ENCODE data around the gene BICRA. TPM values are rescaled to one million over a fixed set of nuclear protein-coding genes. Genes with fewer than 3 reads are reported as not detected.

The BICRA gene
- total and polyA plus RNA-seq, 4 donors = 2.7 to 24.4 (median 11.9) TPM

- no peaks in the 10 kb centered on the region for H3K27me3 ChIP-seq (ENCODE audit: control insufficient read depth, insufficient read depth, low read length)
- DNase-seq (ENCODE audit: low read depth in 4 of 6, low spot score in 6 of 6) = no peak
- no peak overlapping the region for H3K27ac ChIP-seq (ENCODE audit: low read depth, low read length)
- 93% methylated on average over 24 of the region's 28 CpGs for WGBS (ENCODE audit: insufficient coverage)
- H3K4me1 ChIP-seq (ENCODE audit: control insufficient read depth, insufficient read depth, low read length) = peaks cover 5% of the 10 kb centered on the region
- no peaks in the 10 kb centered on the region for H3K9me3 ChIP-seq (ENCODE audit: control insufficient read depth, insufficient read depth, low read length)
- H3K4me3 ChIP-seq (ENCODE audit: low read depth, low read length) = no peak overlapping the region
- H3K36me3 ChIP-seq (ENCODE audit: control insufficient read depth, insufficient read depth, low read length) = peaks cover 74% of the 10 kb centered on the region
Measured at GRCh38 chr19:47694466-47695273, 85.7 kb downstream of the BICRA start.

GRCh38 chr19:47695533-47696262 lies 86.8 kb downstream of the BICRA start:
- H3K4me1 ChIP-seq (ENCODE audit: control insufficient read depth, insufficient read depth, low read length) = peaks cover 5% of the 10 kb centered on the region
- WGBS (ENCODE audit: insufficient coverage) = 93% methylated on average over 24 of the region's 26 CpGs
- H3K9me3 ChIP-seq (ENCODE audit: control insufficient read depth, insufficient read depth, low read length) = no peaks in the 10 kb centered on the region
- peaks cover 82% of the 10 kb centered on the region for H3K36me3 ChIP-seq (ENCODE audit: control insufficient read depth, insufficient read depth, low read length)
- no peaks in the 10 kb centered on the region for H3K27me3 ChIP-seq (ENCODE audit: control insufficient read depth, insufficient read depth, low read length)
- H3K27ac ChIP-seq (ENCODE audit: low read depth, low read length) = no peak overlapping the region
- DNase-seq (ENCODE audit: low read depth in 4 of 6, low spot score in 6 of 6) = no peak
- H3K4me3 ChIP-seq (ENCODE audit: low read depth, low read length) = no peak overlapping the region

GRCh38 chr19:47696635-47697034 lies 87.7 kb downstream of the BICRA start:
- peaks cover 5% of the 10 kb centered on the region for H3K4me1 ChIP-seq (ENCODE audit: control insufficient read depth, insufficient read depth, low read length)
- no peak for DNase-seq (ENCODE audit: low read depth in 4 of 6, low spot score in 6 of 6)
- H3K36me3 ChIP-seq (ENCODE audit: control insufficient read depth, insufficient read depth, low read length) = peaks cover 88% of the 10 kb centered on the region
- 100% methylated on average over 2 of the region's 8 CpGs for WGBS (ENCODE audit: insufficient coverage)
- H3K27me3 ChIP-seq (ENCODE audit: control insufficient read depth, insufficient read depth, low read length) = no peaks in the 10 kb centered on the region
- no peak overlapping the region for H3K27ac ChIP-seq (ENCODE audit: low read depth, low read length)
- no peaks in the 10 kb centered on the region for H3K9me3 ChIP-seq (ENCODE audit: control insufficient read depth, insufficient read depth, low read length)
- no peak overlapping the region for H3K4me3 ChIP-seq (ENCODE audit: low read depth, low read length)

GRCh38 chr19:47697863-47698609 lies 89.1 kb downstream of the BICRA start:
- no peak overlapping the region for H3K27ac ChIP-seq (ENCODE audit: low read depth, low read length)
- peaks cover 5% of the 10 kb centered on the region for H3K4me1 ChIP-seq (ENCODE audit: control insufficient read depth, insufficient read depth, low read length)
- H3K4me3 ChIP-seq (ENCODE audit: low read depth, low read length) = no peak overlapping the region
- WGBS (ENCODE audit: insufficient coverage) = 46% methylated on average over 12 of the region's 21 CpGs
- H3K27me3 ChIP-seq (ENCODE audit: control insufficient read depth, insufficient read depth, low read length) = no peaks in the 10 kb centered on the region
- H3K36me3 ChIP-seq (ENCODE audit: control insufficient read depth, insufficient read depth, low read length) = peaks cover 89% of the 10 kb centered on the region
- H3K9me3 ChIP-seq (ENCODE audit: control insufficient read depth, insufficient read depth, low read length) = no peaks in the 10 kb centered on the region
- DNase-seq (ENCODE audit: low read depth in 4 of 6, low spot score in 6 of 6) = peak in 4 of 6 donors; percentile 51 to 91 (median 74)

GRCh38 chr19:47698631-47699359 lies 89.9 kb downstream of the BICRA start:
- Histone ChIP-seq H3K27me3 (ENCODE audit: control insufficient read depth, insufficient read depth, low read length) (no peaks in the 10 kb centered on the region), H3K9me3 (ENCODE audit: control insufficient read depth, insufficient read depth, low read length) (no peaks in the 10 kb centered on the region), H3K4me3 (ENCODE audit: low read depth, low read length) (no peak overlapping the region), H3K4me1 (ENCODE audit: control insufficient read depth, insufficient read depth, low read length) (peaks cover 5% of the 10 kb centered on the region), H3K36me3 (ENCODE audit: control insufficient read depth, insufficient read depth, low read length) (peaks cover 88% of the 10 kb centered on the region), H3K27ac (ENCODE audit: low read depth, low read length) (no peak overlapping the region)
- 94% methylated on average over 27 of the region's 46 CpGs for whole genome bisulfite sequencing (ENCODE audit: insufficient coverage)
- DNase-seq (ENCODE audit: low read depth in 4 of 6, low spot score in 6 of 6) = no peak

GRCh38 chr19:47699360-47699917 lies 90.5 kb downstream of the BICRA start:
- no peaks in the 10 kb centered on the region for H3K27me3 ChIP-seq (ENCODE audit: control insufficient read depth, insufficient read depth, low read length)
- WGBS (ENCODE audit: insufficient coverage) = 78% methylated on average over 5 of the region's 9 CpGs
- no peak overlapping the region for H3K4me3 ChIP-seq (ENCODE audit: low read depth, low read length)
- DNase-seq (ENCODE audit: low read depth in 4 of 6, low spot score in 6 of 6) = peak in 2 of 6 donors; percentile 9 to 27
- H3K27ac ChIP-seq (ENCODE audit: low read depth, low read length) = no peak overlapping the region
- peaks cover 84% of the 10 kb centered on the region for H3K36me3 ChIP-seq (ENCODE audit: control insufficient read depth, insufficient read depth, low read length)
- peaks cover 5% of the 10 kb centered on the region for H3K4me1 ChIP-seq (ENCODE audit: control insufficient read depth, insufficient read depth, low read length)
- H3K9me3 ChIP-seq (ENCODE audit: control insufficient read depth, insufficient read depth, low read length) = no peaks in the 10 kb centered on the region

- no peak overlapping the region for H3K4me3 ChIP-seq (ENCODE audit: low read depth, low read length)
- no peaks in the 10 kb centered on the region for H3K27me3 ChIP-seq (ENCODE audit: control insufficient read depth, insufficient read depth, low read length)
- no peak overlapping the region for H3K27ac ChIP-seq (ENCODE audit: low read depth, low read length)
- H3K36me3 ChIP-seq (ENCODE audit: control insufficient read depth, insufficient read depth, low read length) = peaks cover 67% of the 10 kb centered on the region
- no peaks in the 10 kb centered on the region for H3K9me3 ChIP-seq (ENCODE audit: control insufficient read depth, insufficient read depth, low read length)
- 90% methylated on average over 39 of the region's 43 CpGs for WGBS (ENCODE audit: insufficient coverage)
- H3K4me1 ChIP-seq (ENCODE audit: control insufficient read depth, insufficient read depth, low read length) = peaks cover 5% of the 10 kb centered on the region
- DNase-seq (ENCODE audit: low read depth in 4 of 6, low spot score in 6 of 6) = no peak
Measured at GRCh38 chr19:47700934-47701716, 92.2 kb downstream of the BICRA start.

GRCh38 chr19:47701717-47702552 lies 93.0 kb downstream of the BICRA start:
- Histone ChIP-seq H3K27me3 (ENCODE audit: control insufficient read depth, insufficient read depth, low read length) (peaks cover 1% of the 10 kb centered on the region), H3K4me1 (ENCODE audit: control insufficient read depth, insufficient read depth, low read length) (peaks cover 5% of the 10 kb centered on the region), H3K4me3 (ENCODE audit: low read depth, low read length) (no peak overlapping the region), H3K27ac (ENCODE audit: low read depth, low read length) (no peak overlapping the region), H3K9me3 (ENCODE audit: control insufficient read depth, insufficient read depth, low read length) (no peaks in the 10 kb centered on the region), H3K36me3 (ENCODE audit: control insufficient read depth, insufficient read depth, low read length) (peaks cover 59% of the 10 kb centered on the region)
- DNase-seq (ENCODE audit: low read depth in 4 of 6, low spot score in 6 of 6) = no peak
- 94% methylated on average over 81 of the region's 91 CpGs for WGBS (ENCODE audit: insufficient coverage)
